CD4-positive, alpha-beta T cell treated with Interleukin-10 for 1 hour (primary cell): ENCODE results near the gene FARP1.
"Not testable (repeated sequence)": the region's sequence is repeated elsewhere in the genome, so short reads cannot be mapped to it uniquely, and the experiment has no call there.

Source experiments
- DNase-seq: peaks from one replicate; pipeline ENCODE4 v3.0.0-alpha.2; 2020

FARP1 gene

DNA sequence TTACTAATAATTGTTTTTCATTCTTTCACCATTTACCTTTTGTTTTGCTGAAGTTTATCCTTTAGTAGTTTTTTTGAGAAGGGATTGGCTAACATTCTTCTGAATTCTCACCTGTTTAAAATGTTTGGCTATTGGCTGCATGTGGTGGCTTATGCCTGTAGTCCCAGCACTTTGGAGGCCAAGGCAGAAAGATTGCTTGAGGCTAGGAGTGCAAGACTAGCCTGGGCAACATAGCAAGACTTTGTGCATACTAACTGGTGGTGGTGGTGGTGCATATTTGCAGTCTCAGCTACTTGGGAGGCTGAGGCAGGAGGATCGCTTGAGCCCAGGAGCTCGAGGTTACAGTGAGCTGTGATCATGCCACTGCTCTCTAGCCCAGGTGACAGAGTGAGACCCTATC is 61.7 kb downstream of the FARP1 start:
- no peak for DNase-seq

DNA sequence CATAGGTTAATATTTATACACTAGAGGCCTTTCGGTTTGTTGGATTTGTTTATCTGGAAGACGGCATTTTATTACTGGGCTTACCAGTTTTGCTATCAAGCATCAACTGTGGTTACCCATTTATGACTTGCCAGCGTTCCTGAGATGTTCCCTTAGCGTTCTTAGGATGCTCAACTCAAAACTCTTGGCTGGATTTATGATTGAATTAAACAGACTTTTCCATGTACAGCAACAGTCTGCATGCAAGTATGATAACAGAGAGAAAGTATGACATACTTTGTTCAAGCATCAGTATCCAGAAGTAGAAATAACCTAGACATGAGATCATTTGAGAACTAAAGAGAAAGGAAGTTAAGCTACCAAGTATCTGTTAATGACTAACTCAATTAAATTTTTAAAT is 64.1 kb downstream of the FARP1 start:
- no peak for DNase-seq

GRCh38 chr13:98207416-98207815 is 64.5 kb downstream of the FARP1 start:
- no peak for DNase-seq

- DNase-seq = no peak
Measured at GRCh38 chr13:98208606-98209005, 65.7 kb downstream of the FARP1 start.

- no peak for DNase-seq
Measured at GRCh38 chr13:98212763-98213162, 69.9 kb downstream of the FARP1 start.

DNA sequence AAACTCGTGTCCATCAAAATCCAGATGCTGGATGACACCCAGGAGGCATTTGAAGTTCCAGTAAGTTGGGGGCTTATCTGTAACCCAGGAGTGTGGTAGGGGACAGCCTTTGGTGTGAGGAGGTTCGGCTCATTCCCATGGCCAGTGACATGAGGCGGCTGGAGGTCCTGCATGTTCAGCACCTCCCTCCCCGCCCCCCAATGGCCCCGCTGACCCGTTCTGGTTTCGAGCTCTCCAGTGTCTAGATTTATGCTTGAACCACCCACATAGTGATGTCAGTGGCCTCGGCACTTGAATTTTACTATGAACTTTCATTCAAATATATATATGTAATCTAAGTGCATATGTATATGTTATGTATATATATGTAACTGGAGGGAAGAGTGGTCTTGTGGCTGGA is 70.5 kb downstream of the FARP1 start:
- DNase-seq = no peak

- DNase-seq = no peak
Measured at GRCh38 chr13:98214008-98214643, 71.2 kb downstream of the FARP1 start.

DNA sequence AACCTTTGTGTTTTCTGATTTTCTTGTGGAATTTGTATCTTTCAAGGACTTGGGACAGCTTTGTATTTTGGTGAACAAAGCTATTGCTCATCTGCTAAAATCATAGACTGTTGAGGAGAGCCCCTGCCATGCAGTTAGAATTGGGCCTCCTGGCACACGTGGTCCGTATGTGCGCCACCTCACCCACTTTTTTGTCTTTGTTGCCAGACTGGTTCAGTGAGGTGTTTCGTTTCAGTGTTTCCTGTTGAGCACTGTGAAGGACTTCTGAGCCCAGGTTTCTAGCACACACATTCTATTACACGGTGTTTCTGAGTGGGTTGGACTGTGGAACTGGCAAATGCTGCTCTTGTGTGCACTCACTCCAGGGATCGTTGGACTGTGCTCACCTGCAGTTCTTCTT is 71.8 kb downstream of the FARP1 start:
- DNase-seq = no peak

DNA sequence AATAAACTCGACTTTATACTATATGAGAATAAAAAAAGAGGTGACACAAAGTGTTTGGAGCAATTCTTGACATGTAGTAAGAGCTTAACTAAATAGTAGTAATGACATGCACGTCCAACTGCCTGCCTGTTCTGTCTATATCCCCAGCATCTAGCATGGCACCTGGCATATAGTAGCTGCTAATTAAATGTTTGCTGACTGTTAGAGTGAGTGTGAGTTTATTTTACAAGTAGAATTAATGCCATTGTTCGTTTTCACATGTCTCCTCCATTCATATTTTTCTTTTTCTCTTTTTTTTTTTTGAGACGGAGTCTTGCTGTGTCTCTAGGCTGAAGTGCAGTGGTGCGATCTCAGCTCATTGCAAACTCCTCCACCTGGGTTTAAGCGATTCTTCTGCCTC is 72.6 kb downstream of the FARP1 start:
- DNase-seq = no peak

- DNase-seq = no peak
Measured at GRCh38 chr13:98216135-98216565, 73.3 kb downstream of the FARP1 start.

DNA sequence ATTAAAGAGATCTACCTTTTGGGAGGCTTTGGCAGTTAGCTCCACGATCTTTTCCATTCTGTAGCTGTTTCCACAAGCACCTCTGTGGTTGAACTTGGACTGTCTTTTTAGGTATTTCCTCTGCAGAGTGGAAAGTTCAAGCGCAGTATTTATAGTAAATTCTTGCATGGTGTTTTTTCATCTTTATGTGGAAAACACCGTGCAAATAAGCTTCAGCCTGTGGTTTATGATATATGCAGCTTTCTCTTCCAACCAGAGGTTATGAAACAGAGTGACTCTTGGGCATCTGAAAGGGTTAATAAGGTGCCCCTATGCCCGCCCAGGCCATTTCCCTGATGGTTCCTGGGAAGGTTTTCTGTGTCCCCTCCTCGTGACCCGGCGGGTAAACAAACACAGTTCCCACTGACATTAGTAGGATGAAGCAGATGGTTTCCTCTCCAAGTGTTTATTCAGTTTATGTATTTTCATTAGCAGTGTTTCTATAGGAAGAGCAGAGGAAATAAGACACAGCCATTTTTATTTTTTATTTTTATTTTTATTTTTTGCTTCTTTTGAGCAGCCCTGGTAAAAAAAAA is 73.9 kb downstream of the FARP1 start:
- DNase-seq = no peak

- DNase-seq = no peak
Measured at GRCh38 chr13:98217597-98217996, 74.7 kb downstream of the FARP1 start.

GRCh38 chr13:98219685-98220084 is 76.8 kb downstream of the FARP1 start:
- no peak for DNase-seq

GRCh38 chr13:98220271-98220791 is 77.4 kb downstream of the FARP1 start:
- no peak for DNase-seq

- no peak for DNase-seq
Measured at GRCh38 chr13:98221234-98221633, 78.3 kb downstream of the FARP1 start.

DNA sequence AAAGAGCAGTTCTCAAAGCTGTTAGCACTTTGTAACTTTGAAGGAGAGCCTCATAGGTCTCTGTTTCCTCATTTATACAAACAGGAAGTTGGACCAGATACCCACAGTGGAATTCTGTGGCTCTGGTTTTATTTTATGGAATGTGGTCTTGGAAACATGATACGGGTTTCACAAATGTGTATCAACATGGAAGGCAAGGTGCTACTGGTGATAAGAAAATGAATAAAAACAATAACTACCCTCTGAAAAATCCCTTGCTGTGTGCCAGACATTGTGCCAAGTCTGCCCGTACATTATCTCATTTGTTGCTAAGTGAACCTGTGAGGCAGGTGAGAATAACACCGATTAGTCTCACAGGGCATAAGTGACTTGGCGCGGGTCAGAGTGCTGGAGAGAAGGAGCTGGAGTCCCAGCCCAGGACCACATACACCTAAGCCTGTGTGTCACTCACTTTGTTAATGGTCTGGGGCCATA is 79.2 kb downstream of the FARP1 start:
- DNase-seq = no peak

GRCh38 chr13:98222816-98223215 is 79.9 kb downstream of the FARP1 start:
- DNase-seq = no peak

DNA sequence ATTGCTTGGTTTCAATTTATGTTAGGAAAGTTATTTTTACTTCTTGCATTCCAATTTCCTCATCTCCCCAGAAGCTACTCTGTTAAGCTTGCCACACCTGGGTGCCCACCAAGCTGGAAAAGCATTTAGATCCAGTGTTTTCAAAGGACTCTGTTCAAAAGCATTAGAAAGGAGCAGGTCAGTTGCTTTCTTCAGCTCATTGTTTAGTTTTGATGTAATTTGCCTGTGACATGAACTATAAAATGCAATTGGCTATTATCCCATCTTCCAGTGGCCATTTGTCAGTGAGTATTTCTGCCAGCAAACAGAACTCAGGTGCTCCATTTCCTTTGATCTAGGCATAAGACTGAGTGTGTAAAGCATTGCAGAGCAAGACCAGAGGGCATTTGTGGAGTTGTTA is 80.8 kb downstream of the FARP1 start:
- no peak for DNase-seq

- no peak for DNase-seq
Measured at GRCh38 chr13:98224557-98224956, 81.7 kb downstream of the FARP1 start.

- DNase-seq = no peak
Measured at GRCh38 chr13:98225036-98225940, 82.4 kb downstream of the FARP1 start.

- no peak for DNase-seq
Measured at GRCh38 chr13:98226496-98226895, 83.6 kb downstream of the FARP1 start.

- DNase-seq = no peak
Measured at GRCh38 chr13:98228661-98229341, 85.9 kb downstream of the FARP1 start.

DNA sequence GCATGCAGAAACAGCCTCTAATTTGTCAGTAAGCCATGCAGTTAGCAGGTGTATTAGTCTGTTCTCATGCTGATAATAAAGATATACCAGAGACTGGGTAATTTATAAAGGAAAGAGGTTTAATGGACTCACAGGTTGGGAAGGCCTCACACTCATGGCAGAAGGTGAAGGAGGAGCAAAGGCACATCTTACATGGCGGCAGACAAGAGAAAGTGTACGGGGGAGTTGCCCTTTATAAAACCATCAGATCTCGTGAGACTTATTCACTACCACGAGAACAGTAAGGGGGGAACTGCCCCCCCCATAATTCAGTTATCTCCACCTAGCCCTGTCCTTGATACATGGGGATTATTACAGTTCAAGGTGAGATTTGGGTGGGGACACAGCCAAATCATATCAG is 87.9 kb downstream of the FARP1 start:
- not testable (repeated sequence) for DNase-seq
